GM18858 (cell line): ENCODE data around the gene RNF183.

Source experiments
- ATAC-seq: cut with Tn5 transposase; IDR thresholded peaks from one replicate; pipeline ENCODE4 v1.9.1; 2021; ENCODE audit not compliant: unreplicated experiment

RNF183 gene

GRCh38 chr9:113302792-113303418, at the start of gene RNF183:
TSS of gene RNF183 (minus strand) at chr9:113303376. CDS start at chr9:113298184, 5,192 bp downstream.
- no peak for ATAC-seq

GRCh38 chr9:113352411-113352810, 49.2 kb upstream of the RNF183 start:
- no peak for ATAC-seq

GRCh38 chr9:113352006-113352405, 48.8 kb upstream of the RNF183 start:
- no peak for ATAC-seq

GRCh38 chr9:113350937-113351336, 47.8 kb upstream of the RNF183 start:
- ATAC-seq = no peak

GRCh38 chr9:113350107-113350661, 47.0 kb upstream of the RNF183 start:
- ATAC-seq = no peak

- ATAC-seq = no peak
Observed at GRCh38 chr9:113349445-113350094, 46.4 kb upstream of the RNF183 start, which contains the start of gene BSPRY. TSS of gene BSPRY (plus strand) at chr9:113349541. CDS start at chr9:113349580, 39 bp downstream.

- no peak for ATAC-seq
Observed at GRCh38 chr9:113349066-113349444, 45.9 kb upstream of the RNF183 start.

GRCh38 chr9:113348437-113348836, 45.3 kb upstream of the RNF183 start:
- no peak for ATAC-seq

- no peak for ATAC-seq
Observed at GRCh38 chr9:113345671-113346070, 42.5 kb upstream of the RNF183 start.

- ATAC-seq = no peak
Observed at GRCh38 chr9:113345190-113345589, 42.0 kb upstream of the RNF183 start.

- no peak for ATAC-seq
Observed at GRCh38 chr9:113343732-113344231, 40.6 kb upstream of the RNF183 start.

- ATAC-seq = no peak
Observed at GRCh38 chr9:113341712-113342410, 38.7 kb upstream of the RNF183 start.

GRCh38 chr9:113340011-113340699, 37.0 kb upstream of the RNF183 start, which contains the start of gene WDR31:
TSS of gene WDR31 (minus strand) at chr9:113340275. CDS start at chr9:113332022, 8,253 bp downstream.
- peak; percentile 84 for ATAC-seq

- no peak for ATAC-seq
Observed at GRCh38 chr9:113337714-113338113, 34.5 kb upstream of the RNF183 start.

GRCh38 chr9:113331780-113332179, 28.6 kb upstream of the RNF183 start:
- no peak for ATAC-seq

GRCh38 chr9:113328045-113328782, 25.0 kb upstream of the RNF183 start:
- no peak for ATAC-seq

GRCh38 chr9:113326230-113326629, 23.1 kb upstream of the RNF183 start:
- no peak for ATAC-seq

- ATAC-seq = no peak
Observed at GRCh38 chr9:113322671-113323070, 19.5 kb upstream of the RNF183 start.

GRCh38 chr9:113320051-113320450, 16.9 kb upstream of the RNF183 start:
- ATAC-seq = no peak

- ATAC-seq = no peak
Observed at GRCh38 chr9:113319054-113319453, 15.9 kb upstream of the RNF183 start.
